ENCODE results near the gene BRCA2. TPM values are rescaled to one million over a fixed set of nuclear protein-coding genes. Genes with fewer than 3 reads are reported as not detected.

BRCA2 gene
- total and polyA plus RNA-seq, 2 experiments from 2014 or later: 28.6 to 38.7 TPM

DNA sequence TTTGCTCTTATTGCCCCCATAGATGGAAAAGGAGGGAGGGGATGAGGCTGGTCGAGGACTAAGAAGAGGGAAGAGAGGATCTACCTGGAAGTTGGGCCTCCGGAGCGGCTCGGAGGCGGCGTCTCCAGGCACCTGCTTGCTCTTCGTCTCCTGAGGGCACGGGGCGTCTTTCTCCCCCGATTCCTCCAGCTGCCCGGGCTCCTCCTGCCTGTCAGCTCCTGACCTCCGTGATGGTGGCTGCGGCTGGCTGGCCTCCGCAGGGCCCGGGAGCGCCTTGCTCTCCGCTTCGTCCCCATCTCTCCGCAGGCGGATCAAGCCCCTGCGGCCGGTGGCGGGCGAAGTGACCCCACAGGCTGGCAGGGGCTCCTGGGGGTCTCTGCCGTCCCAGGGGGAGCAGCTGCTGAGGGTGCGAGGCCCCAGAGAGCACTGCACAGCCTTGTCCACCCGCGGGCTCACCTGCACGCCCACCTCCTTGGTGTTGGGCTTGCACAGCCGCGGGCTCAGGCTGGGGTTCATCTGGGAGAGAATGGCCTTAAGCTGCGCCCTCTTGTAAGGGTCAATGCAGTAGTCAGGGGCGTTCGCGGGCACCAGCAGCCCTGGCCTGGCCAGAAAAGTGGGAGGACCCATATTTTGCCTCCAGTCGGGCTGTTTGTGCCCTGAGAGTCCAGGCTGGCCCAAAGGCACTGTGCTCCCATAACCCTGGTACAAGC lies 4.0 kb upstream of the BRCA2 start (continued):
- TF ChIP-seq REST (IDR thresholded peaks at IDR 0.05; ENCODE audit: unreplicated experiment): no peak
- TF ChIP-seq ZNF114 (CRISPR knock-in tag; IDR thresholded peaks at IDR 0.05): no peak
- TF ChIP-seq POLR2AphosphoS5 (IDR thresholded peaks at IDR 0.05; ENCODE audit: low read depth): no peak
- no peak for TF ChIP-seq NANOG (IDR thresholded peaks at IDR 0.05; ENCODE audit: borderline replicate concordance)
- no peak for TF ChIP-seq EZH2 (IDR thresholded peaks at IDR 0.05; ENCODE audit: low read depth, unreplicated experiment)
- TF ChIP-seq, protein P1, sequence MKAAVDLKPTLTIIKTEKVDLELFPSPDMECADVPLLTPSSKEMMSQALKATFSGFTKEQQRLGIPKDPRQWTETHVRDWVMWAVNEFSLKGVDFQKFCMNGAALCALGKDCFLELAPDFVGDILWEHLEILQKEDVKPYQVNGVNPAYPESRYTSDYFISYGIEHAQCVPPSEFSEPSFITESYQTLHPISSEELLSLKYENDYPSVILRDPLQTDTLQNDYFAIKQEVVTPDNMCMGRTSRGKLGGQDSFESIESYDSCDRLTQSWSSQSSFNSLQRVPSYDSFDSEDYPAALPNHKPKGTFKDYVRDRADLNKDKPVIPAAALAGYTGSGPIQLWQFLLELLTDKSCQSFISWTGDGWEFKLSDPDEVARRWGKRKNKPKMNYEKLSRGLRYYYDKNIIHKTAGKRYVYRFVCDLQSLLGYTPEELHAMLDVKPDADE (IDR thresholded peaks at IDR 0.05): no peak
- TF ChIP-seq CREB1 (CRISPR knock-in tag; IDR thresholded peaks at IDR 0.05; ENCODE audit: low read depth): no peak

DNA sequence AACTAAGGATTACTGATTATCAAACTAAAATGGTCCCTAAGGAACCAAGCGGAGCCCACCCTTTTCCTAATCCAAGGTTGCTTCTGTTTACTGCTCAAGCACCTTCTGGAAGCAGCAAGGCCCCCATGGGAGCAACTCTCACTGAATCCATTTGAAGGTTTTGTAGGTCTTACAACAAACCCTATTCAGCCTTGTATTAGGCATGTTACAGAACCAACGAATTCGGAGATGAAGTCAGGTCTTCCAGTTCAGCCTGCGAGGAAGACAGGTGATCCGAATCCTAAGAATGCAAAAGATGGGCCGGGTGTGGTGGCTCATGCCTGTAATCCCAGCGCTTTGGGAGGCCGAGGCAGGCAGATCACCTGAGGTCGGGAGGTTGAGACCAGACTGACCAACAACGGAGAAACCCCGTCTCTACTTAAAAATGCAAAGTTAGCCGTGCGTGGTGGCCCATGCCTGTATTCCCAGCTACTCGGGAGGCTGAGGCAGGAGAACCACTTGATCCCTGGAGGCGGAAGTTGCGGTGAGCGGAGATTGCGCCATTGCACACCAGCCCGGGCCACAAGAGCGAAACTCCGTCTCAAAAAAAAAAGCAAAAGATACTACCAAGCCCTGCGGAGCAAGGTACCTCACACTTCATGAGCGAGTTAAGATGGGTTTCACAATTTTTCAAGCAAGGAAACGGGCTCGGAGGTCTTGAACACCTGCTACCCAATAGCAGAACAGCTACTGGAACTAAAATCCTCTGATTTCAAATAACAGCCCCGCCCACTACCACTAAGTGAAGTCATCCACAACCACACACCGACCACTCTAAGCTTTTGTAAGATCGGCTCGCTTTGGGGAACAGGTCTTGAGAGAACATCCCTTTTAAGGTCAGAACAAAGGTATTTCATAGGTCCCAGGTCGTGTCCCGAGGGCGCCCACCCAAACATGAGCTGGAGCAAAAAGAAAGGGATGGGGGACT lies 754 bp upstream of the BRCA2 start:
- Mint-ChIP-seq H3K27ac (peak overlapping the region; percentile 99), H3K27me3 (ENCODE audit: insufficient read depth, low read depth, poor library complexity) (peaks cover 9% of the 10 kb centered on the region), H3K4me1 (peaks cover 10% of the 10 kb centered on the region), H3K9me3 (no peaks in the 10 kb centered on the region), H3K4me3 (peak overlapping the region; percentile 88), H3K36me3 (ENCODE audit: low read depth) (peaks cover 14% of the 10 kb centered on the region)
- peak overlapping the region; percentile 93 for H3K27ac ChIP-seq (ENCODE audit: low read depth)
- H3K36me3 ChIP-seq (ENCODE audit: insufficient read depth): peaks cover under 1% of the 10 kb centered on the region; the same call in 1 of the 2 replicates
- H3F3A ChIP-seq (replicated peaks; ENCODE audit: low read depth): no peaks in the 10 kb centered on the region
- H3K79me2 ChIP-seq (replicated peaks; ENCODE audit: insufficient read depth): no peaks in the 10 kb centered on the region
- peak overlapping the region; percentile 65 for H3K4me3 ChIP-seq
- peak overlapping the region; percentile 76 for H3K4me2 ChIP-seq
- peak overlapping the region; percentile 57 for H2AFZ ChIP-seq
- H3K9me2 ChIP-seq (ENCODE audit: insufficient read depth): no peaks in the 10 kb centered on the region
- ATAC-seq (peak; percentile 53), DNase-seq (ENCODE audit: low spot score) (peak; percentile 85)
- TF ChIP-seq EZH2 (IDR thresholded peaks at IDR 0.05; ENCODE audit: low read depth, unreplicated experiment): no peak
- no peak for TF ChIP-seq NANOG (IDR thresholded peaks at IDR 0.05; ENCODE audit: borderline replicate concordance)
- no peak for TF ChIP-seq ZNF331 (CRISPR knock-in tag; IDR thresholded peaks at IDR 0.05; ENCODE audit: low read depth)
- TF ChIP-seq, protein P1 (IDR thresholded peaks at IDR 0.05): no peak
- no peaks in the 10 kb centered on the region for H4K20me1 ChIP-seq (replicated peaks; ENCODE audit: insufficient read depth)
- no peaks in the 10 kb centered on the region for H3K27me3 ChIP-seq (ENCODE audit: insufficient read depth)
- H3K4me1 ChIP-seq (ENCODE audit: insufficient read depth): no peaks in the 10 kb centered on the region; the same call in 1 of the 2 replicates
